ENCODE measurements around the gene CD34. TPM values are rescaled to one million over a fixed set of nuclear protein-coding genes. Genes with fewer than 3 reads are reported as not detected.

Gene CD34
- total RNA-seq, 4 donors from 2014 or later: 65.6 to 85.9 (median 75.5) TPM

DNA sequence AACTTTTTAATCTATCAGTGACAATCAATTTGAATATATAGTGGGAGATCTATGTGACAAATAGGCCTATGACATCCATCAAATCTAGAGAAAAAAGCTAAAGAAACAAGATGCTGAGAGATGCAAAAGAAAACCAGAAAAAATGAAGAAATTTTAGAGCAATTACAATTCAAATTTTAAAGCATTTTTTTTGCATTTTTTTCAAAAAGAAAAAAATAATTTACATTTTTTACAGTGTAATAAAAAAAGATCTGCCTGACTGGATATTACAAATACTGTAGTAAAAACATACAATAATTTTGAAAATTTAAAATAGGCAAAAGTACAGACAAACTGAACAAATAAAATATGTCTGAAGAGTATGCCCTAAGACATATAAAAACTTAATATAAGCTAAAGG lies 14.4 kb downstream of the CD34 start:
- TF ChIP-seq, protein P1, sequence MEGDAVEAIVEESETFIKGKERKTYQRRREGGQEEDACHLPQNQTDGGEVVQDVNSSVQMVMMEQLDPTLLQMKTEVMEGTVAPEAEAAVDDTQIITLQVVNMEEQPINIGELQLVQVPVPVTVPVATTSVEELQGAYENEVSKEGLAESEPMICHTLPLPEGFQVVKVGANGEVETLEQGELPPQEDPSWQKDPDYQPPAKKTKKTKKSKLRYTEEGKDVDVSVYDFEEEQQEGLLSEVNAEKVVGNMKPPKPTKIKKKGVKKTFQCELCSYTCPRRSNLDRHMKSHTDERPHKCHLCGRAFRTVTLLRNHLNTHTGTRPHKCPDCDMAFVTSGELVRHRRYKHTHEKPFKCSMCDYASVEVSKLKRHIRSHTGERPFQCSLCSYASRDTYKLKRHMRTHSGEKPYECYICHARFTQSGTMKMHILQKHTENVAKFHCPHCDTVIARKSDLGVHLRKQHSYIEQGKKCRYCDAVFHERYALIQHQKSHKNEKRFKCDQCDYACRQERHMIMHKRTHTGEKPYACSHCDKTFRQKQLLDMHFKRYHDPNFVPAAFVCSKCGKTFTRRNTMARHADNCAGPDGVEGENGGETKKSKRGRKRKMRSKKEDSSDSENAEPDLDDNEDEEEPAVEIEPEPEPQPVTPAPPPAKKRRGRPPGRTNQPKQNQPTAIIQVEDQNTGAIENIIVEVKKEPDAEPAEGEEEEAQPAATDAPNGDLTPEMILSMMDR (IDR thresholded peaks at IDR 0.05; ENCODE audit: low read depth): no peak

DNA sequence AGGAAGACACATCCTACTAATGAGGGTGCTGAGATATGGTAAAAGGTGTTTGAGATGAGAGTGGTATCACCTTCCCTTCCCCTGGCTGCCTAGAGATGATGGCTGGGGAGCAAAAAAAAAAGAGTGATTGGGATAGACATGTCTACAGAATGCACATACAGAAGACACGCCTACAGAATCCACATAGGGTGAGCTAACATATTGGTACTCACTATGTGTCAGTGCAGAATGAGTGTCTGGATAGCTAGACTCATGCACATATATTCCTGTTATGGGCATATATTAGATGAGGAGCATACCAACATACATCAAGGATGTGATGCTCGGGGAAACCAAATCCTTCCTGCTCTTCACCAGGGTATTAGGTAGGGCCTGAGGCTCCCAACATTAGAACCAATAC lies 16.2 kb downstream of the CD34 start:
- TF ChIP-seq, protein P1 (IDR thresholded peaks at IDR 0.05; ENCODE audit: low read depth): no peak

DNA sequence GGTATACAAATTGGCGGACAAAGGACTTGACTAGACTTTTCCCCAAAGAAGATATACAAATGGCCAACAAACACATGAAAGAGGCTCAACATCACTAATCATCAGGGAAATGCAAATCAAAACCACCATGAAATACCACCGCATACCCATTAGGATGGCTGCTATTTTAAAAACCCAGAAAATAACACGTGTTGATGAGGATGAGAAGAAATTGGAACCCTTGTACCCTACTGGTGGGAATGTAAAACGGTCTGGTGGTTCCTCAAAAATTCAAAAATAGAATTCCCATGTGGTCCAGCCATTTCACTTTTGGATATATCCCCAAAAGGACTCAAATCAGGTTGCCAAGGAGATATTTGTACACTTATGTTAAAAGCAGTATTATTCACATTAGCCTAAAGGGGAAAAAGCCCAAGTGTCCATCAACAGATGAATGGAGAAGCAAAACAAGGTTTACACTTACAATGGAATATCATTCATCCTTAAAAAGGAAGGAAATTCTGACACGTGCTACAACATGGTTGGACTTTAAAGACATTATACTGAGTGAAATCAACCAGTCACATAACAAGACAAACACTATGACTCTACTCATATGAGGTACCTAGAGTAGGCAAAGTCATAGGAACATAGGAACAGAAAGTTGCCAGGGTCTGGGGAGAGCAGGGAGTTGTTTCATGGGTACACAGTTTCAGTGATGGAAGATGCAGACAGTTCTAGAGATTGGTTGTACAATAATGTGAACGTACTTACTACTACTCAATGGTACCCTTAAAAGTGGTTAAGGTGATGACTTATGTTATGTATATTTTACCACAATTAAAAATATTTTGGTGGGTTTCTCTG lies 17.0 kb downstream of the CD34 start:
- TF ChIP-seq, protein P1 (IDR thresholded peaks at IDR 0.05; ENCODE audit: low read depth): no peak

DNA sequence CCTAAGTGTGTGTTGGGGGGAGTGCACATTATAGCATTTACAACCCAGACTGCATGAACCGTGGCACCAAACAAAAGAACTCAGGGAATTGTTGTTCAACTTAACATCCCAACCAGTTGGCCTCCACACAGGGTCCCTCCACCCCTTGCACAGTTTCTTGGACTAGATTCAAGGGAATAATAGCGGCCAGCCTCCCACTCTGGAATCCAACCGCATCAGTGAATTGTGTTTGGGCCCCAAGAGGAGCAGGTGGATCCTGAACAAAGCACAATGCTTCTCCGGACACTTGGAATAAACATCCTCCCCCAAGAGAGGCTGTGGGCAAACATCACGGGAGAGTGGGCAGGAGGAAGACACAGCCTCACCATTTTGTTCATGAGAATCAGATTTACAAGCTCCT lies 18.2 kb downstream of the CD34 start:
- TF ChIP-seq, protein P1 (IDR thresholded peaks at IDR 0.05; ENCODE audit: low read depth): no peak

DNA sequence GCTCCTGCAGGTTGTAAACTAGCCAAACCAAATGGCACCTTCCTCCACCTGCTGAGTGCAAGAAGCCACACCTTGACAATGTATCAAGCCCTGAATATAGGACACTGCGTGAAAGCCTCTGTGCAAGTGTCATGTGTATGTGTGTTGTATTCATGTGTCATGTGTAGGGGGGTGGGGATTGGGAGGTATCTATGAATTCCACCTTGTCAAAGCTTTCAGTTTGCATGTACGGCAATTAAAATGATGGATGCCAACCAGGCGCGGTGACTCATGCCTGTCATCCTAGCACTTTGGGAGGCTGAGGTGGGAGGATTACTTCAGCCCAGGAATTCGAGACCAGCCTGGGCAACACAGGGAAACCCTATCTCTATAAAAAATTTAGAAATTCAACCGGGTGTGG lies 19.8 kb downstream of the CD34 start:
- TF ChIP-seq, protein P1 (IDR thresholded peaks at IDR 0.05; ENCODE audit: low read depth): no peak

DNA sequence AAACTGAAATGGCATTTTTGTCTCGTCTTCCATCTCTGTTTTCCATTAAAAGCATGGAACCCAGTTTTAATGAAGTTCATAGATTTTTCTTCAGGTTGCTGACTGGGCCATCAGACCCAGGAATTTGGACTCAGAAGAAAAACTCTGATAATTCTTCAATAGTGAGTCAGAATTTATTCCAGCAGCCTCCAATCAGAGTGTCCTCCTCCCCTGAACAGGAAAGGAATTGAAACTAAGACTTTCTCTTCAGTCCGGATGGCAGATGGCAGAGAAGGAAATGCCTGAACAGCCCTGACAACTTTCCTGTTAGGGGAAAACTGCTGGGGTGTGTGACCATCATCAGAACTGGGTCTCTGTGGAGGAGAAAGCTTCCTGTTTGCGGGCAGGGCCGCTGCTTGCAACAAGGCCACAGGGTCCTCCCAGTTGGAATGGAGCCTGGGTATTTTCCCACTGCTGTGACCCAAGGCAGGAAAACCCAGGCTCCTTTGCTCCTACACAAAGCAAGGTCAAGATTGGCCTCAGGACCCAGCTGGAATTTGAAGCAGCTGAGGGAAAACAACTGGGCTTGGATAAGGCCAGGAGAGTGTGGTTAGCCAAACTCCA lies 20.7 kb downstream of the CD34 start:
- TF ChIP-seq, protein P1 (IDR thresholded peaks at IDR 0.05; ENCODE audit: low read depth): no peak

DNA sequence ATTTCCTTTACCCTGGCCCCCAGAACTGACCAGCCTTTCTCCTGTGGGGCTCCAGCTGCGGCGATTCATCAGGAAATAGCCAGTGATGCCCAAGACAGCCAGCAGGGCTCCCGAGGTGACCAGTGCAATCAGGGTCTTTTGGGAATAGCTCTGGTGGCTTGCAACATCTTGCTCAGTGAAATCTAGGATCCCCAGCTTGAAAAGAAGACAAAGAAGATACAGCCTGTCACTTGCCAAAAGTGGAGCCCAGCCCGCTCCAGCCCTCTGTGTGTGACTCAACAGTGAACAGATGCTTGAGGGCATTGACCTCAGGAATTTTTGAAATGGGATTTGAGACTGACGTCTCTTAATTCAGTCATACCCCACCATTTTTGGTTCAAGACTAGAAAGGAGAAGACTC lies 22.3 kb downstream of the CD34 start:
- TF ChIP-seq, protein P1 (IDR thresholded peaks at IDR 0.05; ENCODE audit: low read depth): no peak
